GM10248 (cell line): ENCODE data around the gene NES.

Source experiments
- CTCF ChIA-PET: fragments of 300-600 bp; sonication (Branson Sonifier 250); formaldehyde crosslinking; extraction: SDS; loops from one replicate; lab custom pipeline; 2021; ENCODE audit warnings: antibody characterized with exemption; lab: Yijun Ruan, JAX
- POLR2A ChIA-PET: fragments of 350-650 bp; sonication (Branson Sonifier 250); formaldehyde crosslinking; extraction: SDS; loops from one replicate; lab custom pipeline; 2020; ENCODE audit warnings: antibody characterized with exemption; lab: Yijun Ruan, JAX
- DNase-seq: peaks from one replicate; pipeline ENCODE4 v3.0.0; 2012; ENCODE audit errors: extremely low spot score
- CTCF ChIP-seq: IDR thresholded peaks from 2 replicates; pipeline ENCODE4 v1.5.1; 2012; ENCODE audit warnings: mild to moderate bottlenecking, low read depth; ENCODE audit errors: extremely low read depth, missing control alignments, control extremely low read depth

NES gene

GRCh38 chr1:156658496-156658895 lies 18.7 kb downstream of the NES start:
- CTCF ChIA-PET: interaction anchor here (0.6 to 14.2 kb wide), 18 partner anchors 10 to 233 kb away, joined by 3 to 431 read pairs (median 4); partner anchors contain the start of genes BCAN, CRABP2, HAPLN2 and ISG20L2
- no peak for TF ChIP-seq CTCF
- POLR2A ChIA-PET: no interaction called here
- DNase-seq: no peak

GRCh38 chr1:156657741-156658319 lies 19.4 kb downstream of the NES start:
- TF ChIP-seq CTCF: no peak
- no peak for DNase-seq
- CTCF ChIA-PET: interaction anchor here (0.6 to 14.2 kb wide), 18 partner anchors 9 to 233 kb away, joined by 3 to 431 read pairs (median 4); partner anchors contain the start of genes BCAN, CRABP2, HAPLN2 and ISG20L2
- POLR2A ChIA-PET: no interaction called here

- DNase-seq: peak; percentile 82
- TF ChIP-seq CTCF: peak; percentile 98
- ChIA-PET POLR2A (no interaction called here), CTCF (interaction anchor here (0.7 to 14.2 kb wide), 19 partner anchors 9 to 234 kb away, joined by 3 to 431 read pairs (median 4); partner anchors contain the start of genes BCAN, CRABP2, HAPLN2 and ISG20L2)
Observed at GRCh38 chr1:156656806-156657740, 20.1 kb downstream of the NES start.

GRCh38 chr1:156655904-156656516 lies 21.2 kb downstream of the NES start:
- ChIA-PET POLR2A (no interaction called here), CTCF (interaction anchor here (0.7 to 14.2 kb wide), 8 partner anchors 10 to 176 kb away, joined by 3 to 431 read pairs (median 5); partner anchors contain the start of genes BCAN, CRABP2, HAPLN2 and NES)
- TF ChIP-seq CTCF: no peak

GRCh38 chr1:156655151-156655903 lies 21.9 kb downstream of the NES start:
- ChIA-PET POLR2A (no interaction called here), CTCF (interaction anchor here (0.6 to 14.2 kb wide), 6 partner anchors 13 to 175 kb away, joined by 3 to 431 read pairs (median 6); partner anchors contain the start of genes BCAN, CRABP2, HAPLN2 and NES)
- no peak for DNase-seq
- TF ChIP-seq CTCF: no peak

More at GRCh38 chr1:156655904-156656516, 21.2 kb downstream of the NES start:
- DNase-seq: no peak

- CTCF ChIA-PET: interaction anchor here (0.6 to 14.2 kb wide), 6 partner anchors 13 to 174 kb away, joined by 3 to 431 read pairs (median 6); partner anchors contain the start of genes BCAN, CRABP2, HAPLN2 and NES
- DNase-seq: no peak
- no peak for TF ChIP-seq CTCF
- POLR2A ChIA-PET: no interaction called here
Observed at GRCh38 chr1:156654700-156655099, 22.5 kb downstream of the NES start.
